ENCODE results near the gene CC2D2B. TPM values are rescaled to one million over a fixed set of nuclear protein-coding genes. Genes with fewer than 3 reads are reported as not detected.

CC2D2B gene
- total and polyA plus RNA-seq, 2 donors from 2014 or later = 0.80 to 2.5 TPM

DNA sequence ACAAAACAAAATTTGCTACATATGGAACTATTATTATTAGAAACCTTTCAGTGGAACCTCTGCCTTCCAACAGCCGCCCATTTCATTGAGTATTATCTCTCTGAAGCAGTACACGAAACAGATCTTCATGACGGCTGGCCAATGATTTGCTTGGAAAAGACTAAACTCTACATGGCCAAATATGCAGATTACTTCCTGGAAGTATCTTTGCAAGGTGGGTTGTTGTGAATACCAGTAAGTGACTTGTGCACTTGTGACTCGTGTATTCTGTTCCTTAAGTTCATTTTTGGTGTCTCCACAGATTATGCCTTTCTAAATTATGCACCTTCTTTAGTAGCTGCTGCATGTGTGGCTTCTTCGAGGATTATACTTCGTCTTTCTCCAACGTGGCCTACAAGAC lies 149.0 kb downstream of the CC2D2B start:
- DNase-seq (no peak), FAIRE-seq (no peak)
- TF ChIP-seq CTCF (IDR thresholded peaks at IDR 0.05; ENCODE audit: borderline replicate concordance, extremely low read depth, insufficient read depth) = no peak
- peaks cover 4 to 18% (median 12%) of the 10 kb centered on the region in 3 donors for H3K36me3 ChIP-seq (ENCODE audit: control insufficient read depth in 2 of 3, insufficient read depth in 3 of 3, low read length in 3 of 3)
- H3K4me1 ChIP-seq (ENCODE audit: control insufficient read depth in 2 of 3, insufficient read depth in 2 of 3, low read depth in 1 of 3, low read length in 3 of 3) = no peaks in the 10 kb centered on the region
- H3K27me3 ChIP-seq (ENCODE audit: control insufficient read depth, insufficient read depth, low read length) = no peaks in the 10 kb centered on the region
- intact Hi-C loops (cut with DNase I) = no loop called here
- no peaks in the 10 kb centered on the region for H3K9me3 ChIP-seq (ENCODE audit: control insufficient read depth in 2 of 3, insufficient read depth in 1 of 3, low read length in 3 of 3)
- no peak overlapping the region for H3K27ac ChIP-seq (ENCODE audit: low read depth in 2 of 2, low read length in 2 of 2)
- H3K4me3 ChIP-seq (ENCODE audit: low read length in 3 of 3) = no peak overlapping the region
- H3K9ac ChIP-seq (ENCODE audit: low read length in 3 of 3) = no peak overlapping the region

DNA sequence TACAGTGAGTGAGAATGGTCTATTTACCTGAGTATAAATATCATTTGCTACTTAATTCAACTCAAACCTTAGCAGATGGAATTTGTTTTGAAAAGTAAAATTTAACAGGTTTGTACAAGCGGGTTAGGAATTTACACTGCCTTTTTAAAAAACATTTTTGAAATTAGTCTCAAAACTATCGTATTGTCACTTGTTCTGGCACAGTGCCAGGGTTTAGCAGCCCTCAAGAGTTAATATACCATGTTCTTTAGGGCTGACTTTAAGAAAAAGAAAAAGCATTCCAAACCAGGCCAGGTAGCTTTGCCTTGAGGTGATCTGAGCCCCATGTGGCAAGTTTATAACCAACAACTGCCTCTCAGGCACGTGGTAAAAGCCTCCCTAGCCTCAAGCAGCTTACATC lies 153.5 kb downstream of the CC2D2B start:
- no peaks in the 10 kb centered on the region for H3K27me3 ChIP-seq (ENCODE audit: control insufficient read depth, insufficient read depth, low read length)
- H3K36me3 ChIP-seq (ENCODE audit: control insufficient read depth in 2 of 3, insufficient read depth in 3 of 3, low read length in 3 of 3) = peaks cover 4 to 14% (median 12%) of the 10 kb centered on the region in 3 donors
- no peak overlapping the region for H3K4me3 ChIP-seq (ENCODE audit: low read length in 3 of 3)
- H3K4me1 ChIP-seq (ENCODE audit: control insufficient read depth in 2 of 3, insufficient read depth in 2 of 3, low read depth in 1 of 3, low read length in 3 of 3) = no peaks in the 10 kb centered on the region
- intact Hi-C loops (cut with DNase I) = no loop called here
- no peak for TF ChIP-seq CTCF (IDR thresholded peaks at IDR 0.05; ENCODE audit: borderline replicate concordance, extremely low read depth, insufficient read depth)
- no peak overlapping the region for H3K9ac ChIP-seq (ENCODE audit: low read length in 3 of 3)
- no peak for DNase-seq
- no peaks in the 10 kb centered on the region for H3K9me3 ChIP-seq (ENCODE audit: control insufficient read depth in 2 of 3, insufficient read depth in 1 of 3, low read length in 3 of 3)
- H3K27ac ChIP-seq (ENCODE audit: low read depth in 2 of 2, low read length in 2 of 2) = no peak overlapping the region
- FAIRE-seq = no peak

DNA sequence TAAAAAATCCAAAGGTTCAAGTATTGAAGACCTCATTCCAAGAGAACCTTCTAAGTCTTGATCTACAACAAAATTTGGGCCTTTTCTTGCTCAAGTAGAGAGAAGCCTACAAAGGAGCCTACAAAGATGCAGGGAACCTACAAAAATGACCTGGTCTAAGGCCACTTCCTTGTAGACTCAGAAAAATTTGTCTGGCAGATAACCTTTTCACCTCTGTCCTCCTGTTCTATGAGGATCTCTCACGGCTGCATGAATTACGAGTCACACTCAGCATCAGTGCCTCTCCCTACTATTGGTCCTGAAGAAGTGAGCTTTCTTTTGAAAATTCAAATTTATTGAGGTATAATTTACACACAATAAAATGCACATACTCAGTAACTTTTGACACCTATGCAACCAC lies 164.9 kb downstream of the CC2D2B start:
- Histone ChIP-seq H3K27me3 (ENCODE audit: control insufficient read depth, insufficient read depth, low read length) (no peaks in the 10 kb centered on the region), H3K4me3 (ENCODE audit: low read length in 3 of 3) (no peak overlapping the region), H3K4me1 (ENCODE audit: control insufficient read depth in 2 of 3, insufficient read depth in 2 of 3, low read depth in 1 of 3, low read length in 3 of 3) (no peaks in the 10 kb centered on the region), H3K9ac (ENCODE audit: low read length in 3 of 3) (no peak overlapping the region), H3K27ac (ENCODE audit: low read depth in 2 of 2, low read length in 2 of 2) (no peak overlapping the region), H3K9me3 (ENCODE audit: control insufficient read depth in 2 of 3, insufficient read depth in 1 of 3, low read length in 3 of 3) (no peaks in the 10 kb centered on the region), H3K36me3 (ENCODE audit: control insufficient read depth in 2 of 3, insufficient read depth in 3 of 3, low read length in 3 of 3) (no peaks in the 10 kb centered on the region)
- FAIRE-seq (no peak), DNase-seq (no peak)
- TF ChIP-seq CTCF (IDR thresholded peaks at IDR 0.05; ENCODE audit: borderline replicate concordance, extremely low read depth, insufficient read depth) = no peak
- intact Hi-C loops (cut with DNase I) = no loop called here

DNA sequence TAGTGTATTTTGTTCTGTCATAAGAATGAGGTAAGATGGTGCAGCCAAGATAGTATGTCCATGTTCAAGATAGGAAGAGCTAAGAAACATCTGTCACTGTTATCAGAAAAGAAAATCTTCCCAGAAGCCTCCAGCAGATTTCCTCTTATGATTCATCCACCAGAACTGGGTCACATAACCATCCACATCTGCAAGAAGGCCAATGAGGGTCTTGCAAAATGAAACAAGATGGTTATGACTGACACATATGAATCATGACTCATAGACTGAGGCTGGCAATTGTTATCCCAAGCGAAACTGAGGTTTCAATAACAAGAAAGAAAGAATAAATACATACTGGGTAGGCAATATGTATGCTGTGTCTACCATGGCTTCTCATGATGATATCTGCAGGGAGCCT lies 165.9 kb downstream of the CC2D2B start:
- Histone ChIP-seq H3K36me3 (ENCODE audit: control insufficient read depth in 2 of 3, insufficient read depth in 3 of 3, low read length in 3 of 3) (no peaks in the 10 kb centered on the region), H3K4me3 (ENCODE audit: low read length in 3 of 3) (no peak overlapping the region), H3K9me3 (ENCODE audit: control insufficient read depth in 2 of 3, insufficient read depth in 1 of 3, low read length in 3 of 3) (no peaks in the 10 kb centered on the region), H3K27ac (ENCODE audit: low read depth in 2 of 2, low read length in 2 of 2) (no peak overlapping the region), H3K9ac (ENCODE audit: low read length in 3 of 3) (no peak overlapping the region), H3K27me3 (ENCODE audit: control insufficient read depth, insufficient read depth, low read length) (no peaks in the 10 kb centered on the region), H3K4me1 (ENCODE audit: control insufficient read depth in 2 of 3, insufficient read depth in 2 of 3, low read depth in 1 of 3, low read length in 3 of 3) (no peaks in the 10 kb centered on the region)
- intact Hi-C loops (cut with DNase I) = no loop called here
- DNase-seq (no peak), FAIRE-seq (no peak)
- no peak for TF ChIP-seq CTCF (IDR thresholded peaks at IDR 0.05; ENCODE audit: borderline replicate concordance, extremely low read depth, insufficient read depth)
